H7 (cell line): Measurements from ENCODE around the gene SULT4A1. TPM values are rescaled to one million over a fixed set of nuclear protein-coding genes. Genes with fewer than 3 reads are reported as not detected.
A peak's percentile ranks its signal among the peaks of the same experiment; 100 is the strongest.

Source experiments
- DNase-seq: peaks from one replicate; pipeline ENCODE4 v3.0.0; 2012
- H3K27me3 ChIP-seq: 2 replicates; pipeline ENCODE4 v1.6.0; 2011; ENCODE audit warnings: mild to moderate bottlenecking, low read length; ENCODE audit not compliant: control insufficient read depth, insufficient read depth
- H3K36me3 ChIP-seq: replicated peaks from 2 replicates; pipeline ENCODE4 v1.5.1; 2011; ENCODE audit warnings: low read length; ENCODE audit not compliant: control insufficient read depth, insufficient read depth
- H3K4me3 ChIP-seq: 2 replicates; pipeline ENCODE4 v1.5.1; 2011; ENCODE audit warnings: low read depth, mild to moderate bottlenecking, control low read depth, low read length, moderate library complexity; ENCODE audit not compliant: insufficient read depth
- total RNA-seq: library from RNA; depleted of rRNA; stranded (reverse); fragments of >200 nt; shearing (Covaris generic); gene quantifications from 2 replicates; pipeline ENCODE4 v1.2.3, GENCODE V29; 2014

Gene SULT4A1
- total RNA-seq, 1 experiment from 2014 or later = 6.3 TPM

GRCh38 chr22:43849731-43850130, 12.6 kb downstream of the SULT4A1 start:
- no peaks in the 10 kb centered on the region; the same call in 1 of the 2 replicates for H3K36me3 ChIP-seq
- no peak for DNase-seq
- no peak overlapping the region for H3K4me3 ChIP-seq
- no peaks in the 10 kb centered on the region for H3K27me3 ChIP-seq

- Histone ChIP-seq H3K27me3 (no peaks in the 10 kb centered on the region), H3K36me3 (no peaks in the 10 kb centered on the region; the same call in 1 of the 2 replicates), H3K4me3 (no peak overlapping the region)
- peak; percentile 82 for DNase-seq
Observed at GRCh38 chr22:43848366-43849171, 13.7 kb downstream of the SULT4A1 start.

- Histone ChIP-seq H3K27me3 (no peaks in the 10 kb centered on the region), H3K4me3 (no peak overlapping the region), H3K36me3 (no peaks in the 10 kb centered on the region; the same call in 1 of the 2 replicates)
- no peak for DNase-seq
Observed at GRCh38 chr22:43847376-43848289, 14.7 kb downstream of the SULT4A1 start.

GRCh38 chr22:43846966-43847365, 15.3 kb downstream of the SULT4A1 start:
- H3K4me3 ChIP-seq = no peak overlapping the region
- no peak for DNase-seq
- H3K36me3 ChIP-seq = no peaks in the 10 kb centered on the region; the same call in 1 of the 2 replicates
- no peaks in the 10 kb centered on the region for H3K27me3 ChIP-seq

DNA sequence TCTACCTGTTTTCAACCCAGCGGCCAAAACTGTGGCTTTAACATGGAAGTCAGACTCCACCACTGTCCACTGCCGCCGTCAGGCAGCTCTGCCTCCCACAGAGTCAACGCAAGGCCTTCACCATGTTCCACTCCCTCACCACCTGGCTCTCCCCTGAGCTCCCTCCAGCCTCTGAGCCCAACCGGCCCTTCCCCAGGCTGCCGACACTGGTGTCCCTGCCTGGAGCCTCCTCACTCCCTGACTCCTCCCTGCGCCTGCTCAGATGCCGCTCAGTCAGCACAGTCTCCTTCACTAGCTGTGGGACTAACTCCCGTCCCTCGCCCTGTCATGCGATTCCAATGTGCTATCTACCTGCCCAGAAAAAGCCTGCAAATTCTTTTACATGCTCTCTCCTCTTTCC, 16.3 kb downstream of the SULT4A1 start:
- no peaks in the 10 kb centered on the region for H3K27me3 ChIP-seq
- no peak for DNase-seq
- H3K36me3 ChIP-seq = no peaks in the 10 kb centered on the region
- H3K4me3 ChIP-seq = no peak overlapping the region

DNA sequence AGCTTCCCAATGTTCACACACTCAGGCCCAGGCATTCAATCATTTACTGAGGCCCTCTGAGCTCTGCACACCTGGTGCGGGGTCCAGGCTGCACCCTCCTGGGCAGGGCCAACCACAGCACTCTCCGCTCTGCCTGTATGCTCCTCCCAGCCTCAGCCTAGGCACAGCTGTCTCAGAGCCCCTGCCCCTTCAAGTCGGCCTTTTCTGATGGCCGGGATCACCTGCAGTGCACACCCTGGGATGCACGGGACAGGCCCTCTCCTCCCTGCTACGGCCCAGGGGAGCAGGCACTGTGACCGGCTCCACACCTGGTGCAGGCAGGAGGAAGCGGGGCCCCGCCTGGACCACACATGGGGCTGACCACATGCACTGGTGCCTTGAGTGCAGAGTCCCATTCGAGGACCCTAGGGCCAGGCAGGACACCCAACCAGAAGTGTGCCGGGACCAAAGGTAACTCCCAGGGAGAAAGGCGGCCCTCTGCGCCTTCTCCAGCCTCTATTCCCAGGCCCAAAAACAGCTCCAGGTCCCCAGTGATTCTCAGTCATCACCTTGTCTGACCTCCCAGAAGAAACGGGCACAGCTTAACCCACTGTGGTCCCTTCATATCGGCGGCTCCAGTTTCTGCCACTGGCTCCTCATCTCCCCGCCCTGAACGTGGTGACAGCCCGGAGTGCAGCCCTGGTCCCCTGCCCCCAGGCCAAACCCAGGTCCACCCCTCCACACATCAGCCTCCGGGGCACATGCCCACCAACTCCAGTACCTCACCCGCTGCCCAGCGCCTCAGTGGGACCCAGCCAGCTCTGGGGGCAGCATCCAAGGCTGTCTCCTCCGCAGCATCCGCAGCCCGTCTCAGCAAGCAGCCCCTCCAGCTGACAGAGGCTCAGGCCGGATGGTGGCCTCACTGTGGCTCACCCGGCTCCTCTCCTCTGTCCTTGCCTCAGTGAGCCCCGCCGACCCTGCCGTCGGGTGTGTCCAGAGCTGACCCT, 17.5 kb downstream of the SULT4A1 start:
- Histone ChIP-seq H3K27me3 (no peaks in the 10 kb centered on the region), H3K36me3 (no peaks in the 10 kb centered on the region), H3K4me3 (no peak overlapping the region)
- no peak for DNase-seq

DNA sequence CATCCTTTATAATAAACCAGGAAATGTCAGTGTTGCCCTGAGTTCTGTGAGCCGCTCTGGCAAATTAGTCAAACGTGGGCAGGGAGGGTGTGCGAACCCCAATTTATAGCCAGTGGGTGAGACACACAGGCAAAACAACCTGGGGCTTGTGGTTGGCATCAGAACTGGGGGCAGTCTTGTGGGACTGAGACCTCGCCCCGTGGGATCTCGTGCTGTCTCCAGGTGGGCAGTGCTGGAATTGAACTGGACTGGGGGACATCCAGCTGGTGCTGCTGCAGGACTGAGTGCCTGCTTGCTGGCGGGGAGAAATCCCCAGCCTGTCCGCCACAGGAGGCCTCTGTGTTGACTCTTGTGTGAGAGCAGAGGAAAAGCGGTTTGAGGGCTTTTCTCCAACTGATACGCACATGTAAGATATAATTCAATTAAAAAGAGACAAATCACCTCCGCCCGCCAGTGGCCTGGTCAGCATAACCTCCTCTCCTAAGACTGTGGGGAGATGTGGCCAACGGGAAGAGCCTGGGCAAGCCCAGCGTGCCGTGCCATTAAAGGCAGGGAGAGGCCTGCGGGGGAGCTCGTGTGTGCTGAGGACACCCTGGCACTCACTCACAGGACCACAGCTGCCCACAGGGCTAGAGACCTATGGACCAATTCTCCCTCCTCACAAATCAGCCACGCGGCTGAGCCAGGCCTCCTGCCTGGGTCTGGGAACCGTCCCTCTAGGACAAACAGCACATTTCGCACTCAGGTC, 18.4 kb downstream of the SULT4A1 start:
- no peaks in the 10 kb centered on the region for H3K27me3 ChIP-seq
- no peaks in the 10 kb centered on the region; the same call in 1 of the 2 replicates for H3K36me3 ChIP-seq
- DNase-seq = no peak
- H3K4me3 ChIP-seq = no peak overlapping the region

GRCh38 chr22:43841742-43842141, 20.6 kb downstream of the SULT4A1 start:
- no peak overlapping the region for H3K4me3 ChIP-seq
- H3K36me3 ChIP-seq = peaks cover 6% of the 10 kb centered on the region
- no peak for DNase-seq
- no peaks in the 10 kb centered on the region for H3K27me3 ChIP-seq

DNA sequence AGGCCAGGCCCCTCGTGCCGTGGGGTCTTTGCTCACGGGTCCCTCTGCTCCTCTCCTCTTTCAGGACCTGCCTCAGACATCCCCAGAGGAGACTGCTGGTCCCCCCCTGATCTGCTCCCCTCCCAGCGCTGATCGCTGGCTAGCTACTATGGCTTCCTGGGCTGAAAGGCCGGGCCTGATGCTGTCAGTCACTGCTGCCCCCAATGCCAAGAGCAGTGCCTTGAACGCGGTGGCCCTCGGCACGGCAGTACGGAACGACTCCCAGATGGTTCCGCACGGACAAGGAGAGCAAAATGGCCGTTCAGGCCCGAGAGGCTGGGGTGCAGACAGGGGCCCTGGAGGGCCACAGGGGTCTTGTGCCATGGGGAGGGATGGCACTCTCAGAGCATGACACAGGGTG, 21.5 kb downstream of the SULT4A1 start:
- Histone ChIP-seq H3K36me3 (peaks cover 6% of the 10 kb centered on the region), H3K27me3 (no peaks in the 10 kb centered on the region), H3K4me3 (no peak overlapping the region)
- no peak for DNase-seq

DNA sequence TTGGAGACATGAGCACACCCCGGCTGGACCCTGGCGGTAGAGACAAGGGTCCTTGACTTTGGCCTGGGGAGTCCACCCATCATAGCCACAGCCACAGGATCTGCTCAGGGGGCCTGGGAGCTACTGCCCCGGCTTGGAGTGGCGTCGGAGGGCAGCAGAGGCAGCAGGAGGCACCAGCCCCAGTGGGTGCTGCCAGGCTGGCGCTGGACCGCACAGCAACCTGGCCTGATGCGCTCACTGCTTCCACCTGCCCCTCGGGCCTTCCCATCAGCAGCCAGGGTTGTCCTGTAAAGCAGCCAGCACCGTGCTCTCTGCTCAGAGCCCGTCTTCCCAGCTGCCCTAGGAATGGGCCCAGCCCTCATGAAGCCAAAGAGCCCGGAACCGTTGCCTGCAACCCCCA, 21.9 kb downstream of the SULT4A1 start:
- no peak overlapping the region for H3K4me3 ChIP-seq
- H3K36me3 ChIP-seq = peaks cover 8% of the 10 kb centered on the region
- DNase-seq = no peak
- H3K27me3 ChIP-seq = no peaks in the 10 kb centered on the region

- DNase-seq = no peak
- H3K4me3 ChIP-seq = no peak overlapping the region
- no peaks in the 10 kb centered on the region for H3K27me3 ChIP-seq
- H3K36me3 ChIP-seq = peaks cover 8% of the 10 kb centered on the region
Observed at GRCh38 chr22:43839781-43840180, 22.5 kb downstream of the SULT4A1 start.

DNA sequence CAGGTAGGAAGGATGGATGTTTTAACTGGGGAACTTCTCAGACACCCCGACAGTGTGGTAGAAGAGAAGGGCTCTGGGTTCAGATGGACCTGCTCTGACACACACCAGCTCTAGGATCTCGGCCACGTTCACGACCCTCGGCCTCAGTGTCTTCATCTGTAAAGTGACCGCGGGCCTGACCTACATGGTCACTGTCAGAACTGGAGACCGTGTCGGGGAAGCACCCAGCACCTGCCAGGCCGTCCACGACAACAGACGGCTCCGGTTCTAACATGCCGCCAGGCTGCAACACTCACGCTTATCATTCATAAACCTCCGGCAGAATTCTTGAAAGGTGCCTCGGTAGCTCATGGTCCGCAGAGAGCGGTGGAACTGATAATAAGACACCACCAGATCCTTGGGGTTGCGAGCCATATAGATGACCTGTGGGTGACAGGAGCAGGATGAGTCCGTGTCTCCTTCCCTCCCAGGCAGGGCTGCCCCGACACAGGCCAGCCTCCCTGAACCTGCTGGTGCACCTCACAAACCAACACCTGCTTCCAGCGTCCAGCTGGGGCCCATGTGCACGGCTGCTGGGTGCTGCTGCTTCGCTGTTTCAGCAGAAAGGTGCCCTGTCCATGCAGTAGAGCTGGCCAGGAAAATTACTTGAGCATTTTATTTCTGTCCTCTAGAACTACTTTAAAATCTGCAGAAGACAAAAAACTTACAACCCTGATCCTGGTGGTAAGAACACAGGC, 23.6 kb downstream of the SULT4A1 start:
- DNase-seq = no peak
- Histone ChIP-seq H3K27me3 (no peaks in the 10 kb centered on the region), H3K36me3 (peaks cover 8% of the 10 kb centered on the region), H3K4me3 (no peak overlapping the region)

- DNase-seq = no peak
- Histone ChIP-seq H3K27me3 (no peaks in the 10 kb centered on the region), H3K4me3 (no peak overlapping the region), H3K36me3 (peaks cover 8% of the 10 kb centered on the region)
Observed at GRCh38 chr22:43838161-43838560, 24.2 kb downstream of the SULT4A1 start.
